Nephron progenitor cell (in vitro differentiated cells): Measurements from ENCODE around the gene ATP2B2.

Experiments
- DNase-seq: peaks from one replicate; pipeline ENCODE4 v3.0.0; 2021
- H3K27ac Mint-ChIP-seq: 2 replicates; pipeline ENCODE4 v1.8.0; 2021; ENCODE audit warnings: mild to moderate bottlenecking, moderate library complexity, mixed read lengths
- H3K27me3 Mint-ChIP-seq: 2 replicates; pipeline ENCODE4 v1.8.0; 2021; ENCODE audit warnings: mild to moderate bottlenecking, low read depth, mixed read lengths; ENCODE audit not compliant: poor library complexity
- H3K36me3 Mint-ChIP-seq: 2 replicates; pipeline ENCODE4 v1.8.0; 2021; ENCODE audit warnings: low read depth, mixed read lengths
- H3K4me1 Mint-ChIP-seq: 2 replicates; pipeline ENCODE4 v1.8.0; 2021; ENCODE audit warnings: mixed read lengths
- H3K4me3 Mint-ChIP-seq: 2 replicates; pipeline ENCODE4 v1.8.0; 2021; ENCODE audit warnings: mild to moderate bottlenecking, moderate library complexity, mixed read lengths
- H3K9me3 Mint-ChIP-seq: 2 replicates; pipeline ENCODE4 v1.8.0; 2021; ENCODE audit warnings: mild to moderate bottlenecking, moderate library complexity, mixed read lengths
- TF ChIP-seq, protein P1 (sequence below): fragments of 200-600 bp; sonication (generic); IDR thresholded peaks from 2 replicates; pipeline ENCODE4 v1.5.0; 2021; ENCODE audit warnings: antibody characterized with exemption

Gene ATP2B2

DNA sequence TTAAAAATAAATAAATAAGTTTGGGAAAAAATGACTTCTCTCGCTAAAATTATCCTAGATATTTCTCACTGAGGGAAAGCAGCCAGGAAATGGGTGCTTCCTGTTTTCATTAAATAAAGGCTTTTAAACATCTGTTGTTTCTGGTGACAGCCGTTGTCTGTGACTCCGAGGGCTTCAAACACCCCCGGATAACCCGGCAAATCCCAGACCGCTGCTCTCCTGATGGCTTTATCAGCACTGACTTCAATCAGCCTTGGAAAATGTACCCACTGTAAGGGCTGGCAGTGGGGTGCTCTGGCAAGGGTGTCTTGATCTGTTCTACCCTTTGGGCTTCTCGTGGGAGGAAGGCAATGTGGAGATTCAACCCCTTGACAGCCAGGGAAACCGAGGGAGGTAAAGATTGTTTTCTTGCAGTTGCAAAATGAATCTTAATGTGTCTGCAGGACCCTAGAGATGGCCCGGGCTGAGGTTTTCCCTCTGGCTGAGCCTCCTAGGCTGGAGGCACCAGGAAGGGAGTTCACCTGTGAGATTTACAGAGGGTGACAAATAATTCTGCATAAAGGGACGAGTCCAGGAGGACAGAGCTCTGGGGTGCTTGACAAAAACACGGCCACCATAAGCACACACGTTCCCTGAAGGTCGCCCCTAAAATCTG, 150.9 kb downstream of the ATP2B2 start:
- H3K36me3 Mint-ChIP-seq: no peaks in the 10 kb centered on the region
- H3K27ac Mint-ChIP-seq: no peak overlapping the region
- no peak overlapping the region for H3K4me3 Mint-ChIP-seq
- no peaks in the 10 kb centered on the region for H3K9me3 Mint-ChIP-seq
- TF ChIP-seq, protein P1, sequence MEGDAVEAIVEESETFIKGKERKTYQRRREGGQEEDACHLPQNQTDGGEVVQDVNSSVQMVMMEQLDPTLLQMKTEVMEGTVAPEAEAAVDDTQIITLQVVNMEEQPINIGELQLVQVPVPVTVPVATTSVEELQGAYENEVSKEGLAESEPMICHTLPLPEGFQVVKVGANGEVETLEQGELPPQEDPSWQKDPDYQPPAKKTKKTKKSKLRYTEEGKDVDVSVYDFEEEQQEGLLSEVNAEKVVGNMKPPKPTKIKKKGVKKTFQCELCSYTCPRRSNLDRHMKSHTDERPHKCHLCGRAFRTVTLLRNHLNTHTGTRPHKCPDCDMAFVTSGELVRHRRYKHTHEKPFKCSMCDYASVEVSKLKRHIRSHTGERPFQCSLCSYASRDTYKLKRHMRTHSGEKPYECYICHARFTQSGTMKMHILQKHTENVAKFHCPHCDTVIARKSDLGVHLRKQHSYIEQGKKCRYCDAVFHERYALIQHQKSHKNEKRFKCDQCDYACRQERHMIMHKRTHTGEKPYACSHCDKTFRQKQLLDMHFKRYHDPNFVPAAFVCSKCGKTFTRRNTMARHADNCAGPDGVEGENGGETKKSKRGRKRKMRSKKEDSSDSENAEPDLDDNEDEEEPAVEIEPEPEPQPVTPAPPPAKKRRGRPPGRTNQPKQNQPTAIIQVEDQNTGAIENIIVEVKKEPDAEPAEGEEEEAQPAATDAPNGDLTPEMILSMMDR: no peak
- H3K27me3 Mint-ChIP-seq: peaks cover 17% of the 10 kb centered on the region
- peaks cover 59% of the 10 kb centered on the region for H3K4me1 Mint-ChIP-seq
- DNase-seq: no peak

DNA sequence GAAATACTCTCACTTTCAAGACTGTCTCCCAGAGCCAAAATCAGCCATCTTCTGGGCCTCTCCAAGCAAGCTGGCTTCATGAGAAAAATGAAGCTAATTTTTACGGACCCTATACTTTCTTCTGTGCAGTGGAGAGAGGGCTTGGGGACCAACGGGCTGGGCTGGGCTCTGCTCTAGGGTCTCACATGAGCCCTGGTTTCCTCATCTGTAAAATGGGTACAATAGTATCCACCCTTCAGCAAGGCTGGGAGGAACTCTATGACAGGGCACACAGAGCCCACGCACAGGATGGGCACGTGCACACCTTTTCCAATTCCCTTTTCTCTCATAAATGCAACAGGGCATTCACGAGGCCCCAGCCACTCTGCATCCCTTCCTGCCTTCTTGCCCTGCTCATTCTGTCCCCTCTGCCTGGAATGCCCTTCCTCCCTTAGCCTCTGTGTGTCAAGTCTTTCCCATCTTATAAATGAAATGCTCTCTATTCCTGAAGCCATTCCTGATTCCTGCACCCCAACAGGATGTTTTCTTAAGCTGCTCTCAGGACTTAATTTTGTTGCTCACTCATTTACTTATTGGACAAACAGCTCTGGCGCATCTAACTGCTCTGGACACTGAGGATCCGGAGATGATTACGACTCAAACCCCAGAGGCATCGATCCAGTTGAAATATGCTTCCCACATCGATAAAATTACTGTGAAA, 151.6 kb downstream of the ATP2B2 start:
- Mint-ChIP-seq H3K4me1 (peaks cover 59% of the 10 kb centered on the region), H3K4me3 (no peak overlapping the region), H3K36me3 (no peaks in the 10 kb centered on the region), H3K9me3 (no peaks in the 10 kb centered on the region), H3K27ac (peak overlapping the region; percentile 54), H3K27me3 (peaks cover 14% of the 10 kb centered on the region)
- TF ChIP-seq, protein P1: no peak
- no peak for DNase-seq

DNA sequence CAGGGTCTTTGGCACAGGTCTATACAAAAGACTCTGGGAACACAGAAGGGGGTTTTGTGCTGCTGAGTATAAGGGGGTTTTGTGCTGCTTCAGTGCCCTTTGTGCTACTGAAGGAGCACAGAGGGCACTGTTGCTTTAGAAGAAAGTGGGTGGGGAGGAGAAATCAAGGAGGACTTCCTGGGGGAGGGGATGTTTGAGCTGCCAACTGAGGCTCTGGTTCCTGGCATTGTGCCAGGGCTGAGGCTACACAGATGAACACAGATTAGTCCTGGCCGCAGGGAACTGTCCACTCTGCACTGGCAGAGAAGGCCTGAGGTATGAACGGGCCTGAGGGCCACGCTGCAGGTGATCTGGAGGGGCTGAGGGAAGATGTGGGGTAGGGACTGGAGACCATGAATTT, 152.2 kb downstream of the ATP2B2 start:
- H3K4me3 Mint-ChIP-seq: no peak overlapping the region
- H3K27ac Mint-ChIP-seq: peak overlapping the region; percentile 58
- H3K36me3 Mint-ChIP-seq: no peaks in the 10 kb centered on the region
- peaks cover 60% of the 10 kb centered on the region for H3K4me1 Mint-ChIP-seq
- TF ChIP-seq, protein P1: no peak
- no peak for DNase-seq
- H3K9me3 Mint-ChIP-seq: no peaks in the 10 kb centered on the region
- H3K27me3 Mint-ChIP-seq: peaks cover 15% of the 10 kb centered on the region

DNA sequence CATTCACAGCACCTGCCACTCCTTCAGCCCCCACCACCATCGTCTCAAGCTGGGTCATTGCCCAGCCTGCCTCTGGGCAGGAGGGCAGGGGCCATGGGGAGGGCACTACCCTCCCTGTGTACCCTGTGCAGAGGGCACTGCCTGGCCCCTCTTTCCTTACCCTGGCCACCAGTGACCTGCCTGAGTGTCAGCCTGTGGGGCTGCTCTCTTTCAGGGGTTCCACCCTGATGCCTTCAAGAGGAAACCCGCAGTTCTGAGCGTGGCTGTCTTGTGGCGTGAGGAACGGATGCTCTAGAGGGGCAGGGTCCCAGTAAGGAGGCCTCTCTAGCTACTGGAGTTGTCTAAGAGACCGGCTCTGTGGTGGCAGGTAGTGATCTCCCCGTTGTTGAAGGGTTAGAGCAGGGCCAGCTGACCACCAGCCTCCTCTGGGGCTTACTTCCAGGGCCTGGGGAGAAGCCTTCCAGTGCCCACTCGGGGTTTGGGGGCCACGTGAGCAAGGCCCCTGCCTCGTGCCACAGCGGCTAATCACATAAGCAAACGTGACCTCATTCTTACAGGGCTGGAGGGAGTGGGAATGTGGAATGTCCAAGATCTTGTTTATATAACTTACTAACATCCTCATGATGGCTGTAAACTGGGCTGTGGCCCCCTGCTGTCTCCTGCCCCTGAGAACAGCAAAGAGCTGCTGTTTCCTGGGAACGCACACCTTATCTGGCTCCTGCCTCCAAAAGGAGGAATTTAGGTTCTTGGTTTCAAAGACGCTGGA, 153.1 kb downstream of the ATP2B2 start:
- Mint-ChIP-seq H3K9me3 (no peaks in the 10 kb centered on the region), H3K27ac (peak overlapping the region; percentile 58), H3K27me3 (peaks cover 21% of the 10 kb centered on the region), H3K4me3 (no peak overlapping the region), H3K36me3 (no peaks in the 10 kb centered on the region), H3K4me1 (peaks cover 60% of the 10 kb centered on the region)
- TF ChIP-seq, protein P1: no peak
- peak; percentile 23 for DNase-seq

DNA sequence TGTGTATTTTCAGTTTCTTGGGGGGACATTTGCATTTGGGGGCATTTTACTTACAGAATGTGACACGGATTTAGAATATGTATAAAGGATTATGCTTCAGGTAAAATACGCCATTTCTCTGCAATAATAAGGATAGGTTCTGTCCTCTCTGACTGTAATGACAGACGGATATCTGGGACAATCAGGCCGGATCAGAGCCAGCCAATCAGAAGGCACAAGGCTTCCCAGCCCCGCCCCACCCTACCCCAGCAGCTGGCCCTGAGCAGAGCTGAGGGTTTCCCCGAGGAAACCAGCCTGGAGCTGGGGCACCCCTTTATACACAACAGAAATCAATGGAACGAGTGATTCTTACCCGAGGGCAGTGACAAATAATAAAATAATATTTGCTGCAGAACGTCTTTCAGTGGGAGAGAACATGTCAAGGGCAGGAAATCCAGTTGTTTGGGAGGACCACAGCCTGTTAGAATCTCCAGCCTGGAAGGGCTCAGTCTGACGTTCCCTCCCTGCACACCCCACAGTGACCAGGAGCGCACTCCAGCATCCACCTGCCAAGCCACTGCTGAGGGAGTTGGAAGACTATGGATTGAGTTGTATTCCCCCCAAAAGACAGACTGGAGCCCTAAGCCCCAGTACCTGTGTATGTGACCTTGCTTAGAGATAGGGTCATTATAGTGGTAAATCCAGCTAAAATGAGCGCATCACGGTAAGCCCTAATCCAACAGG, 154.2 kb downstream of the ATP2B2 start:
- peaks cover 20% of the 10 kb centered on the region for H3K27me3 Mint-ChIP-seq
- no peak overlapping the region for H3K4me3 Mint-ChIP-seq
- peaks cover 56% of the 10 kb centered on the region for H3K4me1 Mint-ChIP-seq
- no peak for DNase-seq
- no peaks in the 10 kb centered on the region for H3K9me3 Mint-ChIP-seq
- no peaks in the 10 kb centered on the region for H3K36me3 Mint-ChIP-seq
- TF ChIP-seq, protein P1: no peak
- no peak overlapping the region for H3K27ac Mint-ChIP-seq
